ENCODE results near the gene NBAS. TPM values are rescaled to one million over a fixed set of nuclear protein-coding genes. Genes with fewer than 3 reads are reported as not detected.

NBAS gene
- total and polyA plus RNA-seq, 2 donors: 26.0 to 118 TPM

- Histone ChIP-seq H3K36me3 (ENCODE audit: insufficient read depth) (no peaks in the 10 kb centered on the region), H3K4me3 (ENCODE audit: low read depth, low read length) (peak overlapping the region; percentile 94), H3K27ac (ENCODE audit: low read depth) (no peak overlapping the region), H3K4me1 (ENCODE audit: insufficient read depth) (peaks cover 2% of the 10 kb centered on the region)
- WGBS: under 1% methylated on average over 32 of the region's 32 CpGs
- no peak for DNase-seq (ENCODE audit: extremely low spot score)
Measured at GRCh38 chr2:15560140-15560987, 770 bp downstream of the NBAS start.

GRCh38 chr2:15559379-15560139, 1.6 kb downstream of the NBAS start:
- H3K4me3 ChIP-seq (ENCODE audit: low read depth, low read length): peak overlapping the region; percentile 94
- H3K4me1 ChIP-seq (ENCODE audit: insufficient read depth): peaks cover 2% of the 10 kb centered on the region
- no peak overlapping the region for H3K27ac ChIP-seq (ENCODE audit: low read depth)
- 67% methylated on average over 6 of the region's 6 CpGs for WGBS
- no peak for DNase-seq (ENCODE audit: extremely low spot score)
- no peaks in the 10 kb centered on the region for H3K36me3 ChIP-seq (ENCODE audit: insufficient read depth)

- Histone ChIP-seq H3K36me3 (ENCODE audit: insufficient read depth) (no peaks in the 10 kb centered on the region), H3K4me1 (ENCODE audit: insufficient read depth) (peaks cover 2% of the 10 kb centered on the region), H3K27ac (ENCODE audit: low read depth) (no peak overlapping the region), H3K4me3 (ENCODE audit: low read depth, low read length) (no peak overlapping the region)
- WGBS: 60% methylated on average over 5 of the region's 5 CpGs
- DNase-seq (ENCODE audit: extremely low spot score): no peak
Measured at GRCh38 chr2:15557887-15558311, 3.2 kb downstream of the NBAS start.

- WGBS: 91% methylated on average over 4 of the region's 4 CpGs
- Histone ChIP-seq H3K4me3 (ENCODE audit: low read depth, low read length) (no peak overlapping the region), H3K4me1 (ENCODE audit: insufficient read depth) (peaks cover 2% of the 10 kb centered on the region), H3K27ac (ENCODE audit: low read depth) (no peak overlapping the region), H3K36me3 (ENCODE audit: insufficient read depth) (no peaks in the 10 kb centered on the region)
- DNase-seq (ENCODE audit: extremely low spot score): no peak
Measured at GRCh38 chr2:15556311-15556930, 4.7 kb downstream of the NBAS start.

- DNase-seq (ENCODE audit: extremely low spot score): no peak
- no peak overlapping the region for H3K4me3 ChIP-seq (ENCODE audit: low read depth, low read length)
- no peaks in the 10 kb centered on the region for H3K36me3 ChIP-seq (ENCODE audit: insufficient read depth)
- 78% methylated on average over 3 of the region's 3 CpGs for WGBS
- peaks cover 2% of the 10 kb centered on the region for H3K4me1 ChIP-seq (ENCODE audit: insufficient read depth)
- H3K27ac ChIP-seq (ENCODE audit: low read depth): no peak overlapping the region
Measured at GRCh38 chr2:15555760-15556193, 5.4 kb downstream of the NBAS start.

GRCh38 chr2:15554525-15555218, 6.5 kb downstream of the NBAS start:
- Histone ChIP-seq H3K4me3 (ENCODE audit: low read depth, low read length) (no peak overlapping the region), H3K4me1 (ENCODE audit: insufficient read depth) (peaks cover 2% of the 10 kb centered on the region), H3K27ac (ENCODE audit: low read depth) (no peak overlapping the region), H3K36me3 (ENCODE audit: insufficient read depth) (no peaks in the 10 kb centered on the region)
- no peak for DNase-seq (ENCODE audit: extremely low spot score)
- WGBS: 87% methylated on average over 5 of the region's 5 CpGs

GRCh38 chr2:15553951-15554350, 7.2 kb downstream of the NBAS start:
- WGBS: 94% methylated on average over 3 of the region's 3 CpGs

GRCh38 chr2:15553519-15553918, 7.6 kb downstream of the NBAS start:
- no peaks in the 10 kb centered on the region for H3K36me3 ChIP-seq (ENCODE audit: insufficient read depth)
- no peak overlapping the region for H3K27ac ChIP-seq (ENCODE audit: low read depth)
- DNase-seq (ENCODE audit: extremely low spot score): no peak
- H3K4me1 ChIP-seq (ENCODE audit: insufficient read depth): no peaks in the 10 kb centered on the region
- H3K4me3 ChIP-seq (ENCODE audit: low read depth, low read length): no peak overlapping the region
- WGBS: 88% methylated on average over 1 of the region's 1 CpG

More at GRCh38 chr2:15553951-15554350, 7.2 kb downstream of the NBAS start:
- DNase-seq (ENCODE audit: extremely low spot score): no peak
- Histone ChIP-seq H3K4me3 (ENCODE audit: low read depth, low read length) (no peak overlapping the region), H3K4me1 (ENCODE audit: insufficient read depth) (peaks cover under 1% of the 10 kb centered on the region), H3K27ac (ENCODE audit: low read depth) (no peak overlapping the region), H3K36me3 (ENCODE audit: insufficient read depth) (no peaks in the 10 kb centered on the region)

GRCh38 chr2:15548974-15549373, 12.2 kb downstream of the NBAS start:
- DNase-seq (ENCODE audit: extremely low spot score): no peak
- H3K27ac ChIP-seq (ENCODE audit: low read depth): no peak overlapping the region
- peaks cover 1% of the 10 kb centered on the region for H3K36me3 ChIP-seq (ENCODE audit: insufficient read depth)
- H3K4me3 ChIP-seq (ENCODE audit: low read depth, low read length): no peak overlapping the region
- H3K4me1 ChIP-seq (ENCODE audit: insufficient read depth): no peaks in the 10 kb centered on the region
- WGBS: 98% methylated on average over 2 of the region's 2 CpGs

- Histone ChIP-seq H3K27ac (ENCODE audit: low read depth) (no peak overlapping the region), H3K4me3 (ENCODE audit: low read depth, low read length) (no peak overlapping the region), H3K36me3 (ENCODE audit: insufficient read depth) (peaks cover 1% of the 10 kb centered on the region), H3K4me1 (ENCODE audit: insufficient read depth) (no peaks in the 10 kb centered on the region)
- no peak for DNase-seq (ENCODE audit: extremely low spot score)
- WGBS: 94% methylated on average over 4 of the region's 4 CpGs
Measured at GRCh38 chr2:15547115-15547876, 13.8 kb downstream of the NBAS start.

- H3K4me1 ChIP-seq (ENCODE audit: insufficient read depth): no peaks in the 10 kb centered on the region
- H3K4me3 ChIP-seq (ENCODE audit: low read depth, low read length): no peak overlapping the region
- no peak for DNase-seq (ENCODE audit: extremely low spot score)
- H3K27ac ChIP-seq (ENCODE audit: low read depth): no peak overlapping the region
- H3K36me3 ChIP-seq (ENCODE audit: insufficient read depth): peaks cover 1% of the 10 kb centered on the region
- 92% methylated on average over 11 of the region's 11 CpGs for WGBS
Measured at GRCh38 chr2:15546297-15547098, 14.6 kb downstream of the NBAS start.

GRCh38 chr2:15544227-15544626, 16.9 kb downstream of the NBAS start:
- Histone ChIP-seq H3K27ac (ENCODE audit: low read depth) (no peak overlapping the region), H3K36me3 (ENCODE audit: insufficient read depth) (peaks cover 1% of the 10 kb centered on the region), H3K4me3 (ENCODE audit: low read depth, low read length) (no peak overlapping the region), H3K4me1 (ENCODE audit: insufficient read depth) (no peaks in the 10 kb centered on the region)
- WGBS: 96% methylated on average over 2 of the region's 2 CpGs
- DNase-seq (ENCODE audit: extremely low spot score): no peak

Data from urinary bladder (tissue), 4 donors.